GM12872 (cell line): Measurements from ENCODE around the gene CTLA4.

Experiments
- TF ChIP-seq, protein P1 (sequence below): IDR thresholded peaks from 3 replicates; pipeline ENCODE4 v1.5.1; 2011; ENCODE audit warnings: low read depth, mild to moderate bottlenecking, low read length, moderate library complexity; ENCODE audit not compliant: insufficient read depth

The CTLA4 gene

DNA sequence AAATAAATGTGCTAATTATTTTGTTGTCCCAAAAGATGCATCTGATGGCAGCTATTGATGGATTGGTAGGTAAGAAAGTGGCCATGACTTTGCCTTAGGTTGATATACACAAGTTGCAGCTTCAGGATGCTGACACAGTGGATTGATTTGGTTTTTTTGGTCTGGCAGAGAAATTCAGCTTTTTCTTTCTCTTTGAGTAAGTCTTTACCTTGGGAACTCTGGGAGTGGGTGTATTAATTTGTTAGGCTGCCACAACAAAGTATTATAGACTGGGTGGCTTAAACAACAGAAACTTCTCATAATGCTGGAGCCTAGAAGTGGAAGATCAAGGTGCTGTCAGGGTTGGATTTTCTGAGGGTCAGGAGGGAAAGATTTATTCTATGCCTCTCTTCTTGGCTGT, 49.2 kb downstream of the CTLA4 start:
- TF ChIP-seq, protein P1, sequence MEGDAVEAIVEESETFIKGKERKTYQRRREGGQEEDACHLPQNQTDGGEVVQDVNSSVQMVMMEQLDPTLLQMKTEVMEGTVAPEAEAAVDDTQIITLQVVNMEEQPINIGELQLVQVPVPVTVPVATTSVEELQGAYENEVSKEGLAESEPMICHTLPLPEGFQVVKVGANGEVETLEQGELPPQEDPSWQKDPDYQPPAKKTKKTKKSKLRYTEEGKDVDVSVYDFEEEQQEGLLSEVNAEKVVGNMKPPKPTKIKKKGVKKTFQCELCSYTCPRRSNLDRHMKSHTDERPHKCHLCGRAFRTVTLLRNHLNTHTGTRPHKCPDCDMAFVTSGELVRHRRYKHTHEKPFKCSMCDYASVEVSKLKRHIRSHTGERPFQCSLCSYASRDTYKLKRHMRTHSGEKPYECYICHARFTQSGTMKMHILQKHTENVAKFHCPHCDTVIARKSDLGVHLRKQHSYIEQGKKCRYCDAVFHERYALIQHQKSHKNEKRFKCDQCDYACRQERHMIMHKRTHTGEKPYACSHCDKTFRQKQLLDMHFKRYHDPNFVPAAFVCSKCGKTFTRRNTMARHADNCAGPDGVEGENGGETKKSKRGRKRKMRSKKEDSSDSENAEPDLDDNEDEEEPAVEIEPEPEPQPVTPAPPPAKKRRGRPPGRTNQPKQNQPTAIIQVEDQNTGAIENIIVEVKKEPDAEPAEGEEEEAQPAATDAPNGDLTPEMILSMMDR: no peak

DNA sequence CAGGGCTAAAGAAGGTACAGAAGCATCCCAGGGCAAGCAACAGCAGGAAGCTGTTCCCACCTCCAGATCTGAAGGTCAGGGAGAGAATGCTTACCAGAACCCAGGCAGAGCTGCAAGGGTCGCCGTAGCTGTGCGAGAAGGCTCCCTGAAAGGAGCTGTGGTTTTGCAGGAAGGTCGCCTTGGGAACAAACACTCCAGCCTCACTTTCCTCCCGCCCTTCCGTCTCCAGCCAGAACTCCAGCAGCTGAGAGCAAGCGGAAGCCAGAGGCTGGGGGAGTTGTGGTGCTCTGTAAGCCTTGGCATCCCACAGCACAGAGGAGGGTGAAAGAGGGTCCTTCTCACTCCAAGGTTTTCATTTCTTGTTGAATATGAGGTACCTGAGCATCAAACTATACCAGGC, 50.7 kb downstream of the CTLA4 start:
- TF ChIP-seq, protein P1: no peak

GRCh38 chr2:203918839-203919238, 51.3 kb downstream of the CTLA4 start:
- TF ChIP-seq, protein P1: no peak
